Vagina (tissue), 2 donors: ENCODE data around the gene E2F3. TPM values are rescaled to one million over a fixed set of nuclear protein-coding genes. Genes with fewer than 3 reads are reported as not detected.

Source experiments
- DNase-seq, 2 donors: peaks; one replicate each; pipeline ENCODE4 v3.0.0-alpha.2; 2017; ENCODE audit errors: extremely low spot score in 2 of 2
- H3K27ac ChIP-seq: fragments of 200-600 bp; sonication (generic); one replicate; pipeline ENCODE4 v1.5.1; 2019
- H3K27me3 ChIP-seq: fragments of 200-600 bp; sonication (generic); one replicate; pipeline ENCODE4 v1.5.1; 2019
- H3K36me3 ChIP-seq, 2 donors: fragments of 200-600 bp; sonication (generic); one replicate each; pipeline ENCODE4 v1.5.1; 2017 to 2019
- H3K4me1 ChIP-seq: fragments of 200-600 bp; sonication (generic); one replicate; pipeline ENCODE4 v1.5.1; 2019
- H3K4me3 ChIP-seq, 2 donors: fragments of 200-600 bp; sonication (generic); 1 replicate in 1 of 2; 2 replicates in 1 of 2; pipeline ENCODE4 v1.5.1; 2016 to 2019
- H3K9me3 ChIP-seq: fragments of 200-600 bp; sonication (generic); one replicate; pipeline ENCODE4 v1.5.1; 2019
- POLR2A ChIP-seq, 2 donors: fragments of 450-650 bp; IDR thresholded peaks; one replicate each; pipeline ENCODE4 v1.6.1; 2017; ENCODE audit warnings: antibody characterized with exemption in 2 of 2, mild to moderate bottlenecking in 2 of 2, moderate library complexity in 2 of 2
- POLR2AphosphoS5 ChIP-seq, 2 donors: sonication (generic); formaldehyde crosslinking; IDR thresholded peaks; one replicate each; pipeline ENCODE4 v1.9.0; 2017; ENCODE audit warnings: antibody characterized with exemption in 2 of 2, mild to moderate bottlenecking in 2 of 2, low read depth in 1 of 2; ENCODE audit not compliant: insufficient read depth in 1 of 2
- intact Hi-C: fragments of 100-400 bp; cut with DNase I; formaldehyde crosslinking; loops from one replicate; pipeline ENCODE4 v1.15.1; 2023
- total RNA-seq: library from RNA; depleted of rRNA; stranded (reverse); fragments of >200 nt; gene quantifications from one replicate; pipeline ENCODE4 v1.2.3, GENCODE V29; 2016
- TF ChIP-seq, protein P1 (sequence below), 3 experiments: fragments of 450-650 bp in 2 of 3; fragments of 200-600 bp in 1 of 3; sonication (generic) in 1 of 3; IDR thresholded peaks; one replicate each; pipeline ENCODE4 v1.5.1; 2017 to 2019; ENCODE audit warnings: antibody characterized with exemption in 3 of 3, mild to moderate bottlenecking in 2 of 3, moderate library complexity in 2 of 3

E2F3 gene
- total RNA-seq, 1 donor from 2014 or later = 4.4 TPM

DNA sequence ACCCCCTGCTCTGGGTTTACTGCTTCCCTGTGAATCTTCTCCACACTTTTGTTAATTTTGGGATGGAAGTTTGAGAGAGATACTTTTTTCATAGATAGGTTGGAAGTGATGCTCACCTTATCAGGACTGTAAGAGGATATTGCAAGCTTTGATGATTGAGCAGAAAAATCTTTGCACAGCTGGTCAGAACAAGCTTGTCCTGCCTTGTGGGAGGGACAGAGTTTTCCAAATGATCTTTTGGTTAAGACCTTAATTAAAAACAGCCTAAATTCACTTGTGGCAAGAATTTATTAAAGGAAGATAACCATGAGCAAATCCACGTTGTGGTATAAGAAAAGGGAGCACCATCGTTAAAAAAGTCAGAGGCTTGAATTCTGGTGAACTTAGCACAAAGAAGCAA, 32.2 kb downstream of the E2F3 start:
- H3K27ac ChIP-seq = no peak overlapping the region
- TF ChIP-seq, protein P1, sequence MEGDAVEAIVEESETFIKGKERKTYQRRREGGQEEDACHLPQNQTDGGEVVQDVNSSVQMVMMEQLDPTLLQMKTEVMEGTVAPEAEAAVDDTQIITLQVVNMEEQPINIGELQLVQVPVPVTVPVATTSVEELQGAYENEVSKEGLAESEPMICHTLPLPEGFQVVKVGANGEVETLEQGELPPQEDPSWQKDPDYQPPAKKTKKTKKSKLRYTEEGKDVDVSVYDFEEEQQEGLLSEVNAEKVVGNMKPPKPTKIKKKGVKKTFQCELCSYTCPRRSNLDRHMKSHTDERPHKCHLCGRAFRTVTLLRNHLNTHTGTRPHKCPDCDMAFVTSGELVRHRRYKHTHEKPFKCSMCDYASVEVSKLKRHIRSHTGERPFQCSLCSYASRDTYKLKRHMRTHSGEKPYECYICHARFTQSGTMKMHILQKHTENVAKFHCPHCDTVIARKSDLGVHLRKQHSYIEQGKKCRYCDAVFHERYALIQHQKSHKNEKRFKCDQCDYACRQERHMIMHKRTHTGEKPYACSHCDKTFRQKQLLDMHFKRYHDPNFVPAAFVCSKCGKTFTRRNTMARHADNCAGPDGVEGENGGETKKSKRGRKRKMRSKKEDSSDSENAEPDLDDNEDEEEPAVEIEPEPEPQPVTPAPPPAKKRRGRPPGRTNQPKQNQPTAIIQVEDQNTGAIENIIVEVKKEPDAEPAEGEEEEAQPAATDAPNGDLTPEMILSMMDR (IDR thresholded peaks at IDR 0.05) = no peak
- TF ChIP-seq POLR2AphosphoS5 (IDR thresholded peaks at IDR 0.05; ENCODE audit: insufficient read depth in 1 of 2, low read depth in 1 of 2) = no peak
- no peak for TF ChIP-seq POLR2A (IDR thresholded peaks at IDR 0.05)
- H3K4me1 ChIP-seq = no peaks in the 10 kb centered on the region
- no peaks in the 10 kb centered on the region for H3K9me3 ChIP-seq
- intact Hi-C loops = no loop called here
- no peaks in the 10 kb centered on the region for H3K36me3 ChIP-seq
- no peak for DNase-seq
- no peak overlapping the region for H3K4me3 ChIP-seq
- H3K27me3 ChIP-seq = no peaks in the 10 kb centered on the region

GRCh38 chr6:20434766-20435165, 33.1 kb downstream of the E2F3 start:
- DNase-seq = no peak
- Histone ChIP-seq H3K9me3 (no peaks in the 10 kb centered on the region), H3K27me3 (no peaks in the 10 kb centered on the region), H3K36me3 (no peaks in the 10 kb centered on the region), H3K4me1 (no peaks in the 10 kb centered on the region), H3K27ac (no peak overlapping the region), H3K4me3 (no peak overlapping the region)
- TF ChIP-seq POLR2A (IDR thresholded peaks at IDR 0.05) = no peak
- TF ChIP-seq POLR2AphosphoS5 (IDR thresholded peaks at IDR 0.05; ENCODE audit: insufficient read depth in 1 of 2, low read depth in 1 of 2) = no peak
- TF ChIP-seq, protein P1 (IDR thresholded peaks at IDR 0.05) = no peak
- intact Hi-C loops = no loop called here

GRCh38 chr6:20436719-20437118, 35.0 kb downstream of the E2F3 start:
- peaks cover 5% of the 10 kb centered on the region for H3K4me1 ChIP-seq
- intact Hi-C loops = no loop called here
- TF ChIP-seq POLR2AphosphoS5 (IDR thresholded peaks at IDR 0.05; ENCODE audit: insufficient read depth in 1 of 2, low read depth in 1 of 2) (no peak), POLR2A (IDR thresholded peaks at IDR 0.05) (no peak)
- TF ChIP-seq, protein P1 (IDR thresholded peaks at IDR 0.05) = no peak
- no peaks in the 10 kb centered on the region for H3K27me3 ChIP-seq
- no peak overlapping the region for H3K27ac ChIP-seq
- no peaks in the 10 kb centered on the region for H3K36me3 ChIP-seq
- H3K4me3 ChIP-seq = no peak overlapping the region
- H3K9me3 ChIP-seq = no peaks in the 10 kb centered on the region
- no peak for DNase-seq

DNA sequence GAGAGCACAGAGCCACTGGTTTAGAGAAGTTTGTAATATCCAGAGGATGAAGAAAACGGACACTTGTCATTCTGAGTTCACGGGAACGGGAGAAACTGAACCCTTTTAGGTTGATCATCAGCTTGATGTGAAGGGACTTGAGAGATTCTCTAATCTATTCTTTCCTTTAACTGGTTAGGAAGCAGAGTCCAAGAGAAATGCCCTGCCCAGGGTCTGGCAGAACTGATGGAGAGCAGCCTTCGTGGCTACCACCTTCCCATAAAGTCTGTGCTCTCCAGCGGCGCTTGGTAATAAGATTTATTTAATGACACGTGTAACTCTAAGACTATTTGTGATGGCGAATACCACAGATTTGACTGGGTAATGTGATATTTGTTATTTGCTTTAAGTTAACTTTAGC, 36.0 kb downstream of the E2F3 start:
- Histone ChIP-seq H3K27me3 (no peaks in the 10 kb centered on the region), H3K9me3 (no peaks in the 10 kb centered on the region), H3K4me1 (peaks cover 5% of the 10 kb centered on the region), H3K27ac (no peak overlapping the region), H3K36me3 (no peaks in the 10 kb centered on the region), H3K4me3 (no peak overlapping the region)
- DNase-seq = no peak
- TF ChIP-seq, protein P1 (IDR thresholded peaks at IDR 0.05) = no peak
- no peak for TF ChIP-seq POLR2AphosphoS5 (IDR thresholded peaks at IDR 0.05; ENCODE audit: insufficient read depth in 1 of 2, low read depth in 1 of 2)
- no peak for TF ChIP-seq POLR2A (IDR thresholded peaks at IDR 0.05)
- intact Hi-C loops = no loop called here

DNA sequence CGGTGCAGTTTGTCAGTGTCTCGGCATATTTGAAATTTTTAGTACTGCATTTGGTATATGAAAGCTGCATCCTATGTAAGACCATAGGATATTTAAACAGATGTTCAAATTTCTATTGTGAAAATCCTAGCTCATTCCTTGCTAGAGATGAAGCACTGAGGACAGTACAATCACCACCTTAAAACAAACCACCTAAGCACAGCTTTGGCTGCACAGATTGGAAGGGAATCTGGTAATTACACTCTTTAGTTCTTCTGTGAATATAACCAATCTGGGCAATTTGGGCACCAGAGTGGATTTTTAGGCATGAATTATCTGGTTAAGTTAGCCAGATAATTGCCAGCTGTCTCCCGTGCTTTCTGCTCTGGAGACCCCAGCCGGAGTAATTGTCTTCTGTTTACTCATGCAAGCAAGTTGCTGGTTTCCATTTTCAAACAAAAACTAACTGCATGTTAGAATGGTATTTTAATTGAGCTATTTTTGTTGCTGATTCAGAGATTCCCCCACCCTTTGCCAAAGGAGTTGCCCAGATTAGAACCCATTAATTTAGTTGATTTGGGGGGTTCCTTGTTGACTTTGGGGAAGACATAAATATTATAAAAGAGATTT, 36.9 kb downstream of the E2F3 start:
- DNase-seq = no peak
- TF ChIP-seq POLR2A (IDR thresholded peaks at IDR 0.05) = no peak
- Histone ChIP-seq H3K27ac (no peak overlapping the region), H3K4me3 (no peak overlapping the region), H3K4me1 (peaks cover 5% of the 10 kb centered on the region), H3K27me3 (no peaks in the 10 kb centered on the region), H3K36me3 (no peaks in the 10 kb centered on the region), H3K9me3 (no peaks in the 10 kb centered on the region)
- intact Hi-C loops = no loop called here
